NCI-H446 treated with DMSO at 0.1 percent for 48 hours (cell line): ENCODE data around the gene ZBTB8OS.
"Not testable (repeated sequence)": the region's sequence is repeated elsewhere in the genome, so short reads cannot be mapped to it uniquely, and the experiment has no call there.

Experiments
- DNase-seq: peaks from one replicate; lab custom pipeline; 2025; lab: John Stamatoyannopoulos, UW

Gene ZBTB8OS

DNA sequence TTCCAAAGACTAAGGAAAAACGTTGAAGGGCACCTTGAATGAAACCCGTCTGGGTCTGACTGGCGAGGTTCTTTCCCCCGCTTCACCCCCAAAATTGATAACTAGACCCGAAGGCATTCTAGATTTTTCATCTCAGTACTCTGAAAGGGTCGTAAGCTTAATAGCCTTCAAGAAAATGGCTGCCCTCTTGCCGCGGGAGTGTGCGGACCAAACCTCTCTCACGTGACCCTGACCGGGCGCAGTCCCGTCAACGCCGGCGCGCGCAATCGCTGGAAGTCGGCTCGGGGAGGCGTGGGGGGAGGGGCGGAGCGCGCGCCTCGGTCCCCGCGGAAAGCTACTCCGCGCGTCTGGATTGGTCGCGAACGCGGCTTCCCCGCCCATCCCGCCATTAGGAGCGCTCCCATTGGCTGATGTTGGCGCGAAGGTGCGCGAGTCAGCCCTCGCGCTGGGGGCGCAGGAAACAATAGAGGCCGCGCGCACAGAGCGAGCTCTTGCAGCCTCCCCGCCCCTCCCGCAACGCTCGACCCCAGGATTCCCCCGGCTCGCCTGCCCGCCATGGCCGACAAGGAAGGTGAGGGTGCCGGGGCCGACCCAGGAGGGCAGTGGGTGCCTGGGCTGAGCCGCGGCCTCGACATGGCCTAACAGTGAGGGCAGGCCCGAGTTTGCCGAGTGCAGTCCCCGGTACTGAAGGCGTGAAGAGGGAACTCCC, 556 bp upstream of the ZBTB8OS start, which contains the start of gene RBBP4:
Gene RBBP4 (plus strand): TSS at position 457 of the 709 bp plus-strand sequence. CDS start 99 bp downstream, at position 556.
- DNase-seq: peak; percentile 96

DNA sequence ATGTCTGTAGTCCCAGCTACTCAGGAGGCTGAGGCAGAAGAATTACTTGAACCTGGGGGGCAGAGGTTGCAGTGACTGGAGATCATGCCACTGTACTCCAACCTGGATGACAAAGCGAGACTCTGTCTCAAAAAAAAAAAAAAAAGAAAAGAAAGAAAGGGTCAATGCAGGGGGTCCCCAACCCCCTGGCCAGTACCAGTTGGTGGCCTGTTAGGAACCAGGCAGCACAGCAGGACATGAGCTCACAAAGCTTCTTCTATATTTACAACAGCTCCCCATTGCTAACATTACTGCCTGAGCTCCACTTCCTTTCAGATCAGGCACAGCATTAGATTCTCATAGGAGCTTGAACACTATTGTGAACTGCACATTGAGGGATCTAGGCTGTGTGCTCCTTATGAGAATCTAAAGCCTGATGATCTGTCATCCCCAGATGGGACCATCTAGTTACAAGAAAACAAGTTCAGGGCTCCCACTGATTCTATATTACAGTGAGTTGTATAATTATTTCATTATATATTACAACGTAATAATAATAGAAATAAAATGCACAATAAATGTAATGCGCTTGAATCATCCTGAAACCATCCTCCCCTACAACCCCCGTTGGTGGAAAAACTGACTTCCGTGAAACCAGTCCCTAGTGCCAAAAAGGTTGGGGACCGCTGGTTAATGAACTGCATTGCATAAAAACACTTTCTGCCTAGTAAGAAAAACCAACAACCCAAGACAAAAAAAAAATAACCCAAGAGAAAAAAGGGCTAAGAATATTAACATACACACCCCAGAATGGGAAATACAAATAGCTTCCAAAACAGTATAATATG, 2.8 kb downstream of the ZBTB8OS start:
- DNase-seq: no peak

- DNase-seq: no peak
Observed at GRCh38 chr1:32644426-32644825, 5.9 kb downstream of the ZBTB8OS start.

DNA sequence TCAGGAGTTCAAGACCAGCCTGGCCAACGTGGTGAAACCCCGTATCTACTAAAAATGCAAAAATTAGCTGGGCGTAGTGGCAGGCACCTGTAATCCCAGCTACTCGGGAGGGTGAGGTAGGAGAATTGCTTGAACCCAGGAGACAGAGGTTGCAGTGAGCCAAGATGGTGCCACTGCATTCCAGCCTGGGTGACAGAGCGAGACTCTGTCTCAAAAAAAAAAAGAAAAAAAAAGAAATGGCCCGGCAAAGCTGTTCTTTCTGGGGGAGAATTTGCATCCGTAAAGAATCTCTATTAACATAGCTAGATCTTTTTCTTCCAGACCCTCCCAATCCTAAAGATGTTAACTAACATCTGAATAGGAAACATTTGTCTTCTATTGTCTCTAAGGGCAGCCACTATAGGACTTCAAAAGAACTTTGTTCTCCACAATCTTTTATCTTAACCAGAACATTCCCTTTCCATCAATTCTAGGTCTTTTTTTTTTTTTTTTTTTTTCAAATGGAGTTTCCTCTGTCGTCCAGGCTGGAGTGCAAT, 8.0 kb downstream of the ZBTB8OS start:
- DNase-seq: not testable (repeated sequence)

DNA sequence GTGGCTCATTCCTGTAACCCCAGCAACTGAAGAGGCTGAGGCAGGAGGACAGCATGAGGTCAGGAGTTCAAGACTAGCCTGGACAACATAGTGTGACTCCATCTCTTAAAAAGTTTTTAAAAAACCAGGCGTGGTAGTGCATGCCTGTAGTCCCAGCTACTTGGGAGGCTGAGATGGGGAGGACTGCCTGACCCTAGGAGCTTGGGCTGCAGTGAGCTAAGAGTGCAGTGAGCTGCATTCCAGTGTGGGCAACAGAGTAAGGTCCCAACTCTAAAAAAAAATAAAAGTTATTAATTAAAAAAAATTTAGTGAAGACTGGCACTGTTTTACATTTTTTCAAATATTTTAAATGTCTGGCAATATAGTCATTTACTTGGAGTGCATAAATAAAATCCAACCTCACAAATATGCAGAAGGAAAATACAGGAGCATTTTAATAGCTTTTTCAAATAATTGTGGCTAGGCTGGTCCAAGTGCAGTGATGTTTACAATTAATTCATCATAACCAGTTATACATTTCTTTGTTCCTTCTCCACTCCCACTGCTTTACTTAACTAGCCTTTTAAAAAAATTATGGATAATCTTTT, 10.8 kb downstream of the ZBTB8OS start:
- no peak for DNase-seq

GRCh38 chr1:32636914-32637645, 13.3 kb downstream of the ZBTB8OS start:
- no peak for DNase-seq

DNA sequence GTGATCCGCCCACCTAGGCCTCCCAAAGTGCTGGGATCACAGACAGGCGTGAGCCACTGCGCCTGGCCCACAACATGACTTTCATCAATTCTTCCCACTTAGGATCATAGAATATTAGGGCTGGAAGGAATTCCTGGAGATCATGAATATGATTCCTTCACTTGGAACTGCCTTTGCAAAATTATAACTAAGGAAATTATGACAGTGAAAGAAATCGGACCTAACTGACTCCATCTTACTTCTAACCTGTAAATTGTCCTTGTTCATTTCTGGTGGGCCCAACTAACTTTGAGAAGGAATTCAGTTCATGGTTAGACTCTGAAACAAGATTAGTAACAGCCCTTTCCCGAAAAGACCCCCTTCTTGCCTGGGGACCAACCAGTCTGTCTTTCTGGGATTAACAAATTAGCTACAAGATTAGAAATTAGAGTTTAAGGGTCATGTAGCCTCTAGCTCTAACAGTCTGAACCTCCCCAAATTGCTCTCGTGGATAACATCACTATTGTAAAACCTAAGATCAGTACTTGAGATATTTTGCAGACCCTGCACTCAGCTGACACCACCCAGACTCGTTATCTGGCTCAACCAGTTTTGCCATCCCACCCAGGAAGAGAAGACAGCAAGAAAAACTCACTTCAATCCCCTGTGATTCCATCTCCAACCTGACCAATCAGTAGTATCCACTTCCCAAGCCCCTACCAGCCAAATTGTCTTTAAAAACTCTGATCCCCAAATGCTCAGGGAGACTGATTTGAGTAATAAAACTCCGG, 14.7 kb downstream of the ZBTB8OS start:
- DNase-seq: no peak

- no peak for DNase-seq
Observed at GRCh38 chr1:32632829-32633228, 17.5 kb downstream of the ZBTB8OS start.

DNA sequence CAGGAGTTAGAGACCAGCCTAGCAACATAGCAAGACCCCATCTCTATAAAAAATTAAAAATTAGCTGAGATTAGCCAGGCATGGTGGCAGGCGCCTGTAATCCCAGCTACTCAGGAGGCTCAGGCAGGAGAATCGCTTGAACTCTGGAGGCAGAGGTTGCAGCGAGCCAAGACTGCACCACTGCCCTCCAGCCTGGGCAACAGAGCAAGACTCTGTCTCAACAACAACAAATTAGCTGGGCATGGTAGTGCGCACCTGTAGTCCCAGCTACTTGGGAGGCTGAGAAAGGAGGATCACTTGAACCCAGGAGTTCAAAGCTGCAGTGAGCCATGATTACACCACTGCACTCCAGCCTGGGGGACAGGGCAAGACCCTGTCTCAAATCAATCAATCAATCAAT, 20.2 kb downstream of the ZBTB8OS start:
- not testable (repeated sequence) for DNase-seq

GRCh38 chr1:32627596-32628162, 22.7 kb downstream of the ZBTB8OS start:
- no peak for DNase-seq

DNA sequence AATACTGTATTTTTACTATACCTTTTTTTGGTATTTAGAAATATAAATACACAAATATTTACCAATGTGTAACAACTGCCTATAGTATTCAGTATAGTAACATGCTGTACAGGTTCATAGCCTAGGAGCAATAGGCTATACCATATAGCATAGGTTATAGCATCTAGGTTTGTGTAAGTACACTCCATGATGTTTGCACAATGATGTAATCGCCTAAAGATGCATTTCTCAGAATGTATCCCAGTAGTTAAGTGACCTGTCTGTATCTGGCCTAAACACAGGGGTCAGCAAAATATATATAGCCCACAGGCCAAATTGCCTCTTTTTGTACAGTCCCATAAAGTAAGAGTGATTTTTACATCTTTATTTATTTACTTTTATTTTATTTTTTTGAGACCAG, 24.2 kb downstream of the ZBTB8OS start:
- DNase-seq: no peak

GRCh38 chr1:32623775-32624174, 26.6 kb downstream of the ZBTB8OS start:
- no peak for DNase-seq

DNA sequence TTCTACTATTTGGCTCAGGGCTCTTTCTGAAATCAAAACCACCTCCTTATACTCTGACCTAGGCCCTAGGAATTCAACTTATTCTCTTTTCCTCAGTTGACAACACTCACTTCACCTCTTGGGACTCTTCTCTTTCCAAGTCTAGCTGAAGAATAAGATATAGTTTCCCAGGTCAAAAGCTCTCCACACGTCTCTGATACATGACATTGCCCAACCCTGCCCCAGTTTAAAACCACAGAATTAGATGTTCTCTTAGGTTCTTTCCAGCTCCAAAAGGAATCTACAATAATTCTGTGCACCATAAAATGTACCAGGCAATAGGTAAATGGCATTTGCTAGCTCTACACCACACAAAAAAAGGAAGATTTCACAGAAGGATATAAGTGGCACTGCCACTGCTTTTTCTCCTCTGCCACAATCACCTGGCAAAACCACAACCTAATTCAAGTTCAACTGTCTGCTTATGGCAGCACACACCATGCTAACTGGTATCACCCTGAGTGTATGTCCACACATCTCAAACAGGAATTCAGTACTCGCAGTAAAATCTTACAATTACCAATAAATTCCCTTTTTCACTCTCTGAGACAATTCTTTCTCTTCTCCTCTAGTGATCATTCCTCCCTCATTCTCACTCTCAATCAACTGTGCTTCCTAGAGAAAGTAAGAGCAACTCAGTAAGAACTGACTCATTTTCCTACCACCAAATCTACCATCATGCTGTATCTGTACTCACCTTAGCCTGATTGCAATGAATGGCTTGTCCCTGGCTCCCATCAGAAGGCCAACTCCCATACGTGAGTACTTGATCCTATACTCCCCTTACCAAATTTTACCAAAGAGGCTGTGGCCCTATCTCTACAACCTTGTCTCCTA, 27.3 kb downstream of the ZBTB8OS start:
- no peak for DNase-seq

- DNase-seq: no peak
Observed at GRCh38 chr1:32622205-32622604, 28.1 kb downstream of the ZBTB8OS start.

GRCh38 chr1:32619701-32620485, 30.5 kb downstream of the ZBTB8OS start:
- DNase-seq: no peak

GRCh38 chr1:32618673-32619221, 31.6 kb downstream of the ZBTB8OS start:
- no peak for DNase-seq

GRCh38 chr1:32613472-32613871, 36.9 kb downstream of the ZBTB8OS start:
- DNase-seq: no peak

DNA sequence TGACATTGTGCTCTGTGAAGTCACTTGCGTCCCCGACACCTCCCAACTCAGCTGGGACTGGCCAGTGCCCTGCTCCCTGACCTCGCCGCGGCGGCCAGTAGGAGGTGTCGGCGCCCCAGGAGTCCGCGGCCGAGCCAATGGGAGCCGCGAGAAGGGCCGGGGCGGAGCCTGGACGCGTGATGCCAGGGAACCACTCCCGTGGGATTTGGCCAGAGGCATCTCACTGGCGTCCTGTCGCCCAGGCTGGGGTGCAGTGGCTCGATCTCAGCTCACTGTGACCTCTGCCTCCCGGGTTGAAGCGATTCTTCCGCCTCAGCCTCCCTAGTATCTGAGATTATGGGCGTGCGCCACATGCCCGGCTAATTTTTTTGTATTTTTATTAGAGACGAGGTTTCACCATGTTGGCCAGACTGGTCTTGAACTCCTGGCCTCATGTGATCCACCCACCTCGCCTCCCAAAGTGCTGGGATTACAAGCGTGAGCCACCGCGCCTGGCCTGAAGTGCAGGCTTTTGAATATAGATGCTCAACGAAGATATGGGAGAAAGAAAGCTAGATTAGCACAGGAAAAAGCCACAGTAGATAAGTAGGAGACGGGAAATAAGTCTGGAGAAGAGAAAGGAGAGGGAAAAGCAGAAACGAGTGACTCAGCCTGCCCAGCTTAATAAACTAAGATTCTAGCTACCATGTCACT, 38.0 kb downstream of the ZBTB8OS start:
- DNase-seq: peak; percentile 18
